ENCODE measurements around the gene EFNA3. TPM values are rescaled to one million over a fixed set of nuclear protein-coding genes. Genes with fewer than 3 reads are reported as not detected.

The EFNA3 gene
- total and polyA plus RNA-seq, 9 of the 15 experiments (the other 6 are each of a cell fraction or from before 2014, with no cell fraction given): 0.59 to 7.9 (median 4.7) TPM

GRCh38 chr1:155064832-155065429 lies 13.7 kb upstream of the EFNA3 start:
- no peak overlapping the region for H3K27ac ChIP-seq (ENCODE audit: extremely low read depth, low read depth, low read length)
- in situ Hi-C loops (cut with MboI): loop anchor here (5.0 kb wide), 1 partner anchor 108 kb away; the partner anchor contains the start of gene PBXIP1

More at GRCh38 chr1:155064832-155065429, 13.7 kb upstream of the EFNA3 start:
- Histone ChIP-seq H3K4me1 (replicated peaks in 1 of 2; ENCODE audit: control insufficient read depth in 2 of 2, insufficient read depth in 2 of 2, low read length in 2 of 2) (peaks cover 30 to 66% of the 10 kb centered on the region in 2 experiments), H3K36me3 (ENCODE audit: control insufficient read depth, insufficient read depth, low read length) (peaks cover 26% of the 10 kb centered on the region; the same call in 2 of the 3 replicates), H3K79me2 (ENCODE audit: control insufficient read depth, insufficient read depth, low read length) (peaks cover 9% of the 10 kb centered on the region; the same call in 2 of the 3 replicates), H3K9me1 (ENCODE audit: control insufficient read depth, insufficient read depth, low read length) (peaks cover 7% of the 10 kb centered on the region), H3K9me3 (replicated peaks; ENCODE audit: control insufficient read depth, insufficient read depth, low read depth, low read length) (no peaks in the 10 kb centered on the region), H3K9ac (ENCODE audit: insufficient read depth in 1 of 2, low read depth in 2 of 2, low read length in 2 of 2) (no peak overlapping the region), H2AFZ (ENCODE audit: low read depth, low read length) (no peak overlapping the region), H3K4me3 (no peak overlapping the region), H3K4me2 (ENCODE audit: insufficient read depth, low read length) (no peak overlapping the region), H4K20me1 (replicated peaks; ENCODE audit: control insufficient read depth, insufficient read depth, low read length) (no peaks in the 10 kb centered on the region; the same call in 1 of the 2 replicates), H3K27me3 (ENCODE audit: control insufficient read depth in 2 of 2, insufficient read depth in 2 of 2, low read length in 2 of 2) (no peaks in the 10 kb centered on the region)
- TF ChIP-seq PKNOX1 (IDR thresholded peaks at IDR 0.05) (no peak), BRD4 (IDR thresholded peaks at IDR 0.05) (no peak), NR2C1 (IDR thresholded peaks at IDR 0.05) (no peak), NR2C1 (tag; IDR thresholded peaks at IDR 0.05) (no peak), SMAD3 (CRISPR knock-in tag; conservative IDR thresholded peaks at IDR 0.05) (no peak), HDAC2 (IDR thresholded peaks at IDR 0.05) (no peak), KDM4B (IDR thresholded peaks at IDR 0.05; ENCODE audit: borderline replicate concordance in 2 of 2, low read depth in 1 of 2) (no peak), GABPA (tag; conservative IDR thresholded peaks at IDR 0.05; ENCODE audit: low read depth) (no peak), HOMEZ (CRISPR knock-in tag; IDR thresholded peaks at IDR 0.05) (no peak), PHTF2 (CRISPR knock-in tag; IDR thresholded peaks at IDR 0.05) (no peak), PPARD (CRISPR knock-in tag; IDR thresholded peaks at IDR 0.05) (no peak), RBBP5 (IDR thresholded peaks at IDR 0.05; ENCODE audit: borderline replicate concordance, insufficient read depth, low read length, poor library complexity, severe bottlenecking) (no peak), MAFG (tag; conservative IDR thresholded peaks at IDR 0.05) (no peak)
- ChIA-PET POLR2A (interaction anchor here (0.7 to 1.0 kb wide), 3 partner anchors 9 to 138 kb away, joined by 3 to 4 read pairs (median 4); no protein-coding TSS in a partner anchor), CTCF (ENCODE audit: low intra/inter-chr PET ratio) (interaction anchor here (1.3 to 4.0 kb wide), 2 partner anchors 17 to 19 kb away, joined by 5 to 153 read pairs; partner anchors contain the start of gene EFNA3)
- FAIRE-seq: peak; percentile 26
- WGBS (ENCODE audit: insufficient coverage, low coverage, missing lambda C conversion rate): 41% methylated on average over 5 of the region's 5 CpGs
- TSS peak; percentile 77 for BruUV-seq (replicated peaks)
- ATAC-seq: no peak
- intact Hi-C loops (cut with micrococcal nuclease): loop anchor here (5.0 kb wide), 2 partner anchors 93 to 398 kb away; partner anchors contain the start of genes CKS1B and SHC1
- no peak for DNase-seq (ENCODE audit: extremely low read depth in 1 of 4, low spot score in 3 of 4)
